Lower leg skin (tissue), 4 donors: ENCODE results near the gene WIZ. TPM values are rescaled to one million over a fixed set of nuclear protein-coding genes. Genes with fewer than 3 reads are reported as not detected.

Experiments
- DNase-seq, 2 donors: peaks; one replicate each; pipeline ENCODE4 v3.0.0-alpha.2; 2019; ENCODE audit warnings: low spot score in 2 of 2
- H3K4me3 ChIP-seq: fragments of 200-600 bp; sonication (generic); 2 replicates; pipeline ENCODE4 v1.5.1; 2017; ENCODE audit warnings: mild to moderate bottlenecking, low read depth; ENCODE audit not compliant: poor library complexity, severe bottlenecking
- POLR2A ChIP-seq, 2 donors: fragments of 450-650 bp; IDR thresholded peaks; one replicate each; pipeline ENCODE4 v1.6.1; 2016 to 2017; ENCODE audit warnings: antibody characterized with exemption in 2 of 2, mild to moderate bottlenecking in 1 of 2, moderate library complexity in 1 of 2
- WGBS, 2 donors: methylation state at CpG; one replicate each; pipeline ENCODE4 v1.1.5; 2018; 5-methylcytosine and 5-hydroxymethylcytosine counted together
- intact Hi-C: fragments of 100-400 bp; cut with DNase I; formaldehyde crosslinking; loops from one replicate; pipeline ENCODE4 v1.15.0; 2023; ENCODE audit warnings: low total_unique reads
- total RNA-seq, 4 donors: library from RNA; depleted of rRNA; stranded (reverse); fragments of >200 nt; gene quantifications; one replicate each; pipeline ENCODE4 v1.1.0, GENCODE V29; 2016
- TF ChIP-seq, protein P1 (sequence below), 3 donors: fragments of 450-650 bp; IDR thresholded peaks; one replicate each; pipeline ENCODE4 v1.5.1; 2016; ENCODE audit warnings: antibody characterized with exemption in 3 of 3, mild to moderate bottlenecking in 3 of 3, moderate library complexity in 2 of 3

The WIZ gene
- total RNA-seq, 4 donors from 2014 or later, result 28.4 to 52.9 (median 43.8) TPM

DNA sequence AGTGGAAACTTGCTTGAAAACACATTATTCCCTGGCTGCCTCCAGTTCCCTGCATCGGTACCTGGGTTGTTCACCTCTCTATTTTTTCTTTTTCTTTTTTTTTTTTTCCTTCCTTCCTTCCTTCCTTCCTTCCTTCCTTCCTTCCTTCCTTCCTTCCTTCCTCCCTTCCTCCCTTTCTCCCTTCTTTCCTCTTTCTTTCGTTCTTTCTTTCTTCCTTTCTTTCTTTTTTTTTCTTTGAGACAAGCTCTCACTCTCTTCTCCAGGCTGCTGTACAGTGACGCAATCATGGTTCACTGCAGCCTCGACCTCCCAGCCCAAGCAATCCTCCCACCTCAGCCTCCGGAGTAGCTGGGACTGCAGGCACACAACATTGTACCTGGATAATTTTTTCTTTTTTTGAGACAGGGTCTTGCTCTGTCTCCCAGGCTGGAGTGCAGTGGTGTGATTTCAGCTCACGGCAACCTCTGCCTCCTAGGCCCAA is 18.0 kb upstream of the WIZ start:
- intact Hi-C loops, result no loop called here
- 82 to 88% methylated on average over 6 of the region's 6 CpGs for WGBS, 2 donors

DNA sequence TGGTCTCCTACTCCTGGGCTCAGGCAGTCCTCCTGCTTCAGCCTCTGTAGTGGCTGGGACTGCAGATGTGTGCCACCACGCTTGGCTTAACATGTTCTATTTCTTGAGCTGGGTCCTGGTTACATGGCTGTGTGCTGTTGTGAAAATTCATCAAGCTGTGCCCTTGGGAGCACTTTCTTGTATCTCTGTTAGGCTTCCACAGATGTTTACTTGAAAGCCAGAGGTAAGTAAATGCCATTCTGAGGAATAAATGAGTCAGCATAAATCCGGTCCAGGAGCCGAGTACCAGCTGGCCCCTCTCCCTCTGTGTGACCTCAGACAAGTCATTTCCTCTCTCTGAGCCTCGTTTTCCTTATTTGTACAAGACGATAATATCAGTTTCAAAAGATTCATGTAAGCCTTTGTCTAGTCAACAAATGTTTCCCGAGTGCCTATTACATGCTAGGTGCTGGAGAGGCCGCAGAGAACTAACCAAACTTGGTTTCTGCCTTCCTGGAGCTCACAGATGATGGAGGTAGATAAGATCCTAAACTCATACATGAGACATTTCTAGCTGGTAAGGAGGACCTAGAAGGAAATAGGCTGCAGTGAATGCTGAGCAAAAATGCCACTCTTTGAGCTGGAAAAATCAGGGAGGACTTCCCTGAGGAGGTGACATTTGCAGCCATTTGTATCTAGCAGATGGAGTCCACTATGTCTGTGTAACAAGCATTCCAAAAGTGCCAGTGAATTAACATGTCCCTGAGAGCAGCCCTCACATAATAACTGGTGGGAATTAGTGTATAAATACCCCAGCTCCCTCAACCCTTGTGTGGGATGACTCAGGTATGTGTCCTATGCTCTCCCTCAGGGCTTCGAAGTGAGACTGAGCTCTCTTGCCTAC is 17.3 kb upstream of the WIZ start:
- intact Hi-C loops, result no loop called here
- no peak for DNase-seq
- no peak overlapping the region for H3K4me3 ChIP-seq
- 40 to 44% methylated on average over 8 of the region's 8 CpGs for WGBS, 2 donors
- no peak for TF ChIP-seq POLR2A (IDR thresholded peaks at IDR 0.05)
- TF ChIP-seq, protein P1, sequence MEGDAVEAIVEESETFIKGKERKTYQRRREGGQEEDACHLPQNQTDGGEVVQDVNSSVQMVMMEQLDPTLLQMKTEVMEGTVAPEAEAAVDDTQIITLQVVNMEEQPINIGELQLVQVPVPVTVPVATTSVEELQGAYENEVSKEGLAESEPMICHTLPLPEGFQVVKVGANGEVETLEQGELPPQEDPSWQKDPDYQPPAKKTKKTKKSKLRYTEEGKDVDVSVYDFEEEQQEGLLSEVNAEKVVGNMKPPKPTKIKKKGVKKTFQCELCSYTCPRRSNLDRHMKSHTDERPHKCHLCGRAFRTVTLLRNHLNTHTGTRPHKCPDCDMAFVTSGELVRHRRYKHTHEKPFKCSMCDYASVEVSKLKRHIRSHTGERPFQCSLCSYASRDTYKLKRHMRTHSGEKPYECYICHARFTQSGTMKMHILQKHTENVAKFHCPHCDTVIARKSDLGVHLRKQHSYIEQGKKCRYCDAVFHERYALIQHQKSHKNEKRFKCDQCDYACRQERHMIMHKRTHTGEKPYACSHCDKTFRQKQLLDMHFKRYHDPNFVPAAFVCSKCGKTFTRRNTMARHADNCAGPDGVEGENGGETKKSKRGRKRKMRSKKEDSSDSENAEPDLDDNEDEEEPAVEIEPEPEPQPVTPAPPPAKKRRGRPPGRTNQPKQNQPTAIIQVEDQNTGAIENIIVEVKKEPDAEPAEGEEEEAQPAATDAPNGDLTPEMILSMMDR (IDR thresholded peaks at IDR 0.05), result no peak

More for the DNA sequence above, 18.0 kb upstream of the WIZ start:
- TF ChIP-seq, protein P1 (IDR thresholded peaks at IDR 0.05), result no peak
- TF ChIP-seq POLR2A (IDR thresholded peaks at IDR 0.05), result no peak
- no peak for DNase-seq
- no peak overlapping the region for H3K4me3 ChIP-seq

GRCh38 chr19:15464394-15465385 is 14.9 kb upstream of the WIZ start, which contains the start of gene RASAL3:
Gene RASAL3, minus strand, starts transcription at chr19:15464544. Its CDS starts 186 bp downstream, at chr19:15464358.
- H3K4me3 ChIP-seq, result no peak within 1 kb of the TSS
- intact Hi-C loops, result no loop called here
- 35 to 39% methylated on average over 17 of the region's 17 CpGs for WGBS, 2 donors
- no peak for TF ChIP-seq POLR2A (IDR thresholded peaks at IDR 0.05)
- TF ChIP-seq, protein P1 (IDR thresholded peaks at IDR 0.05), result no peak
- DNase-seq, result no peak

GRCh38 chr19:15463861-15464371 is 14.2 kb upstream of the WIZ start:
- intact Hi-C loops, result no loop called here

GRCh38 chr19:15461694-15462093 is 11.9 kb upstream of the WIZ start:
- no peak overlapping the region for H3K4me3 ChIP-seq
- TF ChIP-seq, protein P1 (IDR thresholded peaks at IDR 0.05), result no peak
- TF ChIP-seq POLR2A (IDR thresholded peaks at IDR 0.05), result no peak
- intact Hi-C loops, result no loop called here
- DNase-seq, result no peak
- WGBS, 2 donors, result 89 to 95% methylated on average over 2 of the region's 2 CpGs

More at GRCh38 chr19:15463861-15464371, 14.2 kb upstream of the WIZ start:
- 23 to 41% methylated on average over 5 to 25 of the region's 25 CpGs for WGBS, 2 donors
- no peak for DNase-seq
- TF ChIP-seq, protein P1 (IDR thresholded peaks at IDR 0.05), result no peak
- TF ChIP-seq POLR2A (IDR thresholded peaks at IDR 0.05), result no peak
- H3K4me3 ChIP-seq, result no peak overlapping the region
